Hepatocyte (in vitro differentiated cells): ENCODE data around the gene RASGRP1. TPM values are rescaled to one million over a fixed set of nuclear protein-coding genes. Genes with fewer than 3 reads are reported as not detected.

Source experiments
- DNase-seq: peaks from one replicate; pipeline ENCODE4 v3.0.0-alpha.2; 2016; ENCODE audit warnings: low spot score
- H2AFZ ChIP-seq: fragments of 200-600 bp; sonication (generic); 2 replicates; pipeline ENCODE4 v1.6.0; 2016; ENCODE audit warnings: antibody characterized with exemption, mild to moderate bottlenecking
- H3K27ac ChIP-seq: fragments of 200-600 bp; sonication (generic); 2 replicates; pipeline ENCODE4 v1.5.1; 2016; ENCODE audit warnings: mild to moderate bottlenecking
- H3K27me3 ChIP-seq: fragments of 200-600 bp; sonication (generic); 2 replicates; pipeline ENCODE4 v1.6.1; 2016
- H3K36me3 ChIP-seq: fragments of 200-600 bp; sonication (generic); replicated peaks from 2 replicates; pipeline ENCODE4 v1.5.1; 2016; ENCODE audit warnings: low read depth; ENCODE audit not compliant: insufficient read depth
- H3K4me1 ChIP-seq: fragments of 200-600 bp; sonication (generic); 2 replicates; pipeline ENCODE4 v1.5.1; 2016; ENCODE audit warnings: mild to moderate bottlenecking, moderate library complexity; ENCODE audit not compliant: insufficient read depth
- H3K4me2 ChIP-seq: fragments of 200-600 bp; sonication (generic); 2 replicates; pipeline ENCODE4 v1.6.0; 2016
- H3K4me3 ChIP-seq: fragments of 200-600 bp; sonication (generic); 2 replicates; pipeline ENCODE4 v1.5.1; 2016; ENCODE audit warnings: mild to moderate bottlenecking
- H3K79me2 ChIP-seq: fragments of 200-600 bp; sonication (generic); 2 replicates; pipeline ENCODE4 v1.6.0; 2017; ENCODE audit warnings: mild to moderate bottlenecking
- H3K9me2 ChIP-seq: fragments of 200-600 bp; sonication (generic); replicated peaks from 2 replicates; pipeline ENCODE4 v1.6.0; 2017; ENCODE audit warnings: mild to moderate bottlenecking; ENCODE audit not compliant: insufficient read depth
- H3K9me3 ChIP-seq: fragments of 200-600 bp; sonication (generic); 2 replicates; pipeline ENCODE4 v1.5.1; 2016; ENCODE audit warnings: low read depth, mild to moderate bottlenecking
- H4K20me1 ChIP-seq: fragments of 200-600 bp; sonication (generic); 2 replicates; pipeline ENCODE4 v1.6.0; 2016; ENCODE audit warnings: mild to moderate bottlenecking; ENCODE audit not compliant: insufficient read depth, poor library complexity, severe bottlenecking
- EZH2 ChIP-seq: fragments of 200-600 bp; sonication (generic); IDR thresholded peaks from 2 replicates; pipeline ENCODE4 v1.6.1; 2016; ENCODE audit warnings: antibody characterized with exemption, mild to moderate bottlenecking, borderline replicate concordance
- EZH2phosphoT487 ChIP-seq: fragments of 200-600 bp; sonication (generic); IDR thresholded peaks from one replicate; pipeline ENCODE4 v1.6.1; 2018; ENCODE audit warnings: antibody characterized with exemption, mild to moderate bottlenecking, low read depth, moderate library complexity; ENCODE audit not compliant: unreplicated experiment, severe bottlenecking
- WGBS: methylation state at CpG from one replicate; pipeline ENCODE4 v1.1.6; 2016; ENCODE audit warnings: low lambda C conversion rate; ENCODE audit errors: missing lambda C conversion rate; 5-methylcytosine and 5-hydroxymethylcytosine counted together
- polyA plus RNA-seq: library from polyadenylated mRNA; unstranded; fragments of >200 nt; fragmentation: Nextera tagmentation; extraction: Ambion mirVana; gene quantifications from 2 replicates; pipeline ENCODE4 v1.2.1, GENCODE V29; 2016
- total RNA-seq: library from RNA; depleted of rRNA; stranded (reverse); fragments of >200 nt; gene quantifications from 2 replicates; pipeline ENCODE4 v1.2.3, GENCODE V29; 2014
- TF ChIP-seq, protein P1 (sequence below): fragments of 200-600 bp; sonication (generic); IDR thresholded peaks from 2 replicates; pipeline ENCODE4 v1.5.1; 2016; ENCODE audit warnings: antibody characterized with exemption, mild to moderate bottlenecking; ENCODE audit not compliant: poor library complexity

Gene RASGRP1
- total and polyA plus RNA-seq, 2 experiments from 2014 or later, result 0.41 to 0.53 TPM

DNA sequence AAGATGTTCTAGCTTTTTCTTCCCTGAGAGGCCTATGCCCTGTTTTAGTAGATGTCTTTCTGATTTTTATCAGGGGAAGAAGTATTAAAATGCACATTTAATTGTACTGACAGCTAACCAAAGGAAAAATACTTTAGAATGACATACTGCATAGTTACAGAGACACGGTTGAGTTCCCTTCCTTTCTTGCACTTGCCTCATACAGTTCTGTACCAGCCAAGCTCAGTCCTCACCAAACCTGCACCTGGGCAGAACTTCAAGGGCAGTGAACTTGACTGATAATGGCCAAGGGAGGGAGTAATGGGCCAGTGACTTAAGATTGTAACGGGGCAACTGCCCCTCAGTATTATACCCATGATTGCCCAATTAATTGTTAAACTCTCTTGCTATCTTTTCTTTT, 34.1 kb upstream of the RASGRP1 start:
- Histone ChIP-seq H3K36me3 (no peaks in the 10 kb centered on the region), H3K27ac (no peak overlapping the region), H3K4me2 (no peak overlapping the region), H3K79me2 (no peaks in the 10 kb centered on the region), H3K27me3 (no peaks in the 10 kb centered on the region), H3K4me1 (no peaks in the 10 kb centered on the region), H4K20me1 (no peaks in the 10 kb centered on the region), H3K9me3 (no peaks in the 10 kb centered on the region), H3K4me3 (no peak overlapping the region), H3K9me2 (no peaks in the 10 kb centered on the region), H2AFZ (no peak overlapping the region)
- DNase-seq, result no peak
- 93% methylated on average over 2 of the region's 2 CpGs for WGBS
- TF ChIP-seq, protein P1, sequence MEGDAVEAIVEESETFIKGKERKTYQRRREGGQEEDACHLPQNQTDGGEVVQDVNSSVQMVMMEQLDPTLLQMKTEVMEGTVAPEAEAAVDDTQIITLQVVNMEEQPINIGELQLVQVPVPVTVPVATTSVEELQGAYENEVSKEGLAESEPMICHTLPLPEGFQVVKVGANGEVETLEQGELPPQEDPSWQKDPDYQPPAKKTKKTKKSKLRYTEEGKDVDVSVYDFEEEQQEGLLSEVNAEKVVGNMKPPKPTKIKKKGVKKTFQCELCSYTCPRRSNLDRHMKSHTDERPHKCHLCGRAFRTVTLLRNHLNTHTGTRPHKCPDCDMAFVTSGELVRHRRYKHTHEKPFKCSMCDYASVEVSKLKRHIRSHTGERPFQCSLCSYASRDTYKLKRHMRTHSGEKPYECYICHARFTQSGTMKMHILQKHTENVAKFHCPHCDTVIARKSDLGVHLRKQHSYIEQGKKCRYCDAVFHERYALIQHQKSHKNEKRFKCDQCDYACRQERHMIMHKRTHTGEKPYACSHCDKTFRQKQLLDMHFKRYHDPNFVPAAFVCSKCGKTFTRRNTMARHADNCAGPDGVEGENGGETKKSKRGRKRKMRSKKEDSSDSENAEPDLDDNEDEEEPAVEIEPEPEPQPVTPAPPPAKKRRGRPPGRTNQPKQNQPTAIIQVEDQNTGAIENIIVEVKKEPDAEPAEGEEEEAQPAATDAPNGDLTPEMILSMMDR, result no peak
- TF ChIP-seq EZH2phosphoT487 (no peak), EZH2 (no peak)

DNA sequence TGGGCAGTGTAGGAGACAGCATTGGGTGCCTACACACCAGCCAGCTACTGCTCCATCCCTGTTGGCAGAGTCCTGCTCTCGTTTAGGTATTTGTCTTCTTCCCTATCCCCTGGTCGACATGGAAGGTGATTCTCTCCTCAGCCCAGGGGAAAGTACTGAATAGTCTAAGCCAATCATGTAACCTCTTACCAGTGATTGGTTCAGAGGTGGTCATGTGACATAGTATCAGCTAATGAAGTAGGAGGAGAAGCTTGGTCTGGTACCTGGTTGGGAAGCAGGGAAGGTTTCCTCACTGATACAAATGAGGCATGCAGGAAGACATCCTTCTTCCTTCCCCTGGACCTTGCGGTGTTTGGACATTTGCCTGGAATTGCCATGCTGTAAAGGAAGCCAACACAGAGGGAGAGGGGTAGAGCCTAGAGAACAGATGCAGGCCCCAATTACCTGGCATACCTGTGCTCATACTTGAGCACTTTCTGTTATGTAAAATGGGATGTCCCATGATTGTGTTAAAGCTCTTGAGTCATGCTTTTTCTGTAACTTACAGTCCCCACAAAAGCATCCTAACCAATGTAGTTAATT, 32.7 kb upstream of the RASGRP1 start:
- 83% methylated on average over 3 of the region's 3 CpGs for WGBS
- Histone ChIP-seq H4K20me1 (no peaks in the 10 kb centered on the region), H3K36me3 (no peaks in the 10 kb centered on the region), H2AFZ (no peak overlapping the region), H3K4me2 (no peak overlapping the region), H3K4me3 (no peak overlapping the region), H3K9me2 (no peaks in the 10 kb centered on the region), H3K79me2 (no peaks in the 10 kb centered on the region), H3K9me3 (no peaks in the 10 kb centered on the region), H3K27me3 (no peaks in the 10 kb centered on the region), H3K27ac (no peak overlapping the region), H3K4me1 (no peaks in the 10 kb centered on the region)
- DNase-seq, result no peak
- TF ChIP-seq, protein P1, result no peak
- TF ChIP-seq EZH2 (no peak), EZH2phosphoT487 (no peak)

DNA sequence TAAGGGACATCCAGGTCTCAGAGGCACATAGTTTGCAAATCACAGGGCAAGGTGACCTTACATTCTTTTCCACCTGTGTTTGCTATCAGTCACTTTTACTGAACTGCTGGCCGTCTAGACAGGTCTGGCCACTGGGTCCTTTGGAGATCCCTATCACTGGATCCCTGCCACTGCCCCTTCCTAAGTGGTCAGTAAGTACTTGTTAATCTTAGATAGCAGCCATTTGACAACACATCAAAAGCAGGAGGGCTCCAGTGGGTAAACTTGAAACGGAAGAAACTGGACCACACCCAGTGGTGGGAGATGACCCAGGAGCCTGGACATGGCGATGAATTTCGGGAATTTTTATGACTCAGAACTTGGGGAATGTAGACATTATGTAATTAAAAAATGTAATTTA, 28.9 kb upstream of the RASGRP1 start:
- Histone ChIP-seq H3K9me3 (no peaks in the 10 kb centered on the region), H3K4me1 (no peaks in the 10 kb centered on the region), H4K20me1 (no peaks in the 10 kb centered on the region), H3K79me2 (no peaks in the 10 kb centered on the region), H3K9me2 (no peaks in the 10 kb centered on the region), H2AFZ (no peak overlapping the region), H3K27me3 (no peaks in the 10 kb centered on the region), H3K4me3 (no peak overlapping the region), H3K36me3 (no peaks in the 10 kb centered on the region), H3K27ac (no peak overlapping the region), H3K4me2 (no peak overlapping the region)
- WGBS, result 21% methylated on average over 4 of the region's 4 CpGs
- TF ChIP-seq, protein P1, result no peak
- TF ChIP-seq EZH2phosphoT487 (no peak), EZH2 (no peak)
- DNase-seq, result no peak

DNA sequence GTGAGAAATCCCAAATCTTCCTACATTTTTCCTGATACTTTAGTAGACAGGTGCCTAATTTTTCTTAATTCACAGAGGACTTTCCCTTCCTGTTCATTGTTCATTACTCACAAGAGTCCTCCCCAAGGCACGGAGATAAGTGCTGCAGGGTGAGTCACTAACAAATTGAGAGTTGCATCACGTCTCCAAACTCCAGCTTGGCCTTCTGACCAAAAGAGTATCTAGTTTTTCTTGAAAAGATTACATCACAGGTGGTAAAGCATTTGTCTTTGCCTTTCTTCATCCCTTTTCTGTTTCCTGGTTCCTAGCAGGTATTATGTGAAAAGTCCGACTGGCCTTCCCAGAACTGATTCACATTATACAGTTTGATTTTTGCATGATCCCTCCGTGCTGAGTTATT, 24.9 kb upstream of the RASGRP1 start:
- H3K4me3 ChIP-seq, result no peak overlapping the region
- H3K27ac ChIP-seq, result no peak overlapping the region
- H3K4me2 ChIP-seq, result no peak overlapping the region
- DNase-seq, result peak; percentile 68
- H3K9me2 ChIP-seq, result no peaks in the 10 kb centered on the region
- no peak for TF ChIP-seq EZH2phosphoT487
- no peak for TF ChIP-seq EZH2
- TF ChIP-seq, protein P1, result no peak
- H4K20me1 ChIP-seq, result no peaks in the 10 kb centered on the region
- H3K36me3 ChIP-seq, result no peaks in the 10 kb centered on the region
- no peaks in the 10 kb centered on the region for H3K4me1 ChIP-seq
- WGBS, result 49% methylated on average over 4 of the region's 4 CpGs
- H3K27me3 ChIP-seq, result no peaks in the 10 kb centered on the region
- H2AFZ ChIP-seq, result no peak overlapping the region
- no peaks in the 10 kb centered on the region for H3K79me2 ChIP-seq
- no peaks in the 10 kb centered on the region for H3K9me3 ChIP-seq
